HG03135 (cell line): Measurements from ENCODE around the gene CPNE4.

Source experiments
- ATAC-seq: cut with Tn5 transposase; IDR thresholded peaks from one replicate; pipeline ENCODE4 v1.9.1; 2021; ENCODE audit warnings: mild to moderate bottlenecking, moderate library complexity; ENCODE audit not compliant: unreplicated experiment

Gene CPNE4

GRCh38 chr3:131744765-131745164 is 290.0 kb downstream of the CPNE4 start:
- ATAC-seq: no peak

- ATAC-seq: no peak
Measured at GRCh38 chr3:131743126-131743525, 291.7 kb downstream of the CPNE4 start.

- ATAC-seq: no peak
Measured at GRCh38 chr3:131739211-131739610, 295.6 kb downstream of the CPNE4 start.

- no peak for ATAC-seq
Measured at GRCh38 chr3:131738095-131738494, 296.7 kb downstream of the CPNE4 start.

- no peak for ATAC-seq
Measured at GRCh38 chr3:131735544-131735943, 299.3 kb downstream of the CPNE4 start.

- ATAC-seq: no peak
Measured at GRCh38 chr3:131735116-131735515, 299.7 kb downstream of the CPNE4 start.

- no peak for ATAC-seq
Measured at GRCh38 chr3:131733086-131733841, 301.6 kb downstream of the CPNE4 start.

- no peak for ATAC-seq
Measured at GRCh38 chr3:131731709-131732108, 303.1 kb downstream of the CPNE4 start.

GRCh38 chr3:131730581-131730980 is 304.2 kb downstream of the CPNE4 start:
- ATAC-seq: no peak

- ATAC-seq: no peak
Measured at GRCh38 chr3:131729643-131730017, 305.2 kb downstream of the CPNE4 start.

- ATAC-seq: no peak
Measured at GRCh38 chr3:131728898-131729642, 305.7 kb downstream of the CPNE4 start.

GRCh38 chr3:131725414-131725813 is 309.4 kb downstream of the CPNE4 start:
- ATAC-seq: no peak

- no peak for ATAC-seq
Measured at GRCh38 chr3:131723343-131723742, 311.5 kb downstream of the CPNE4 start.

- no peak for ATAC-seq
Measured at GRCh38 chr3:131717493-131717892, 317.3 kb downstream of the CPNE4 start.

- ATAC-seq: no peak
Measured at GRCh38 chr3:131716943-131717342, 317.9 kb downstream of the CPNE4 start.

GRCh38 chr3:131716007-131716406 is 318.8 kb downstream of the CPNE4 start:
- no peak for ATAC-seq

- ATAC-seq: peak; percentile 91
Measured at GRCh38 chr3:131714585-131715220, 320.1 kb downstream of the CPNE4 start.

- ATAC-seq: no peak
Measured at GRCh38 chr3:131713416-131714123, 321.2 kb downstream of the CPNE4 start.

GRCh38 chr3:131712662-131713061 is 322.2 kb downstream of the CPNE4 start:
- ATAC-seq: no peak

GRCh38 chr3:131711114-131711768 is 323.6 kb downstream of the CPNE4 start:
- no peak for ATAC-seq

- no peak for ATAC-seq
Measured at GRCh38 chr3:131708241-131708640, 326.6 kb downstream of the CPNE4 start.
